HepG2 (cell line): ENCODE results near the gene NDOR1. TPM values are rescaled to one million over a fixed set of nuclear protein-coding genes. Genes with fewer than 3 reads are reported as not detected.
A peak's percentile ranks its signal among the peaks of the same experiment; 100 is the strongest.

ENCODE experiments used
- CREB1 ChIP-seq, 2 experiments: fragments of 450-650 bp in 1 of 2; IDR thresholded peaks; 2 replicates each; pipeline ENCODE4 v1.6.1; 2016 to 2017; ENCODE audit warnings: control low read depth in 1 of 2, mild to moderate bottlenecking in 1 of 2, missing compliant biosample characterization in 1 of 2, missing genetic modification characterization in 1 of 2
- ELF4 ChIP-seq: sonication (generic); formaldehyde crosslinking; IDR thresholded peaks from 2 replicates; pipeline ENCODE4 v1.5.0; 2020; ENCODE audit warnings: missing genetic modification reagents, mild to moderate bottlenecking, moderate library complexity, borderline replicate concordance
- HINFP ChIP-seq: sonication (generic); formaldehyde crosslinking; IDR thresholded peaks from 2 replicates; pipeline ENCODE4 v1.4.0; 2020; ENCODE audit warnings: low read depth, mild to moderate bottlenecking, missing genetic modification reagents
- HNF4A ChIP-seq: sonication (generic); formaldehyde crosslinking; IDR thresholded peaks from 2 replicates; pipeline ENCODE4 v1.4.0; 2020; ENCODE audit warnings: missing genetic modification reagents
- IKZF1 ChIP-seq: fragments of 450-650 bp; IDR thresholded peaks from 2 replicates; pipeline ENCODE4 v1.7.1; 2016
- IRF2 ChIP-seq: IDR thresholded peaks from 2 replicates; pipeline ENCODE4 v1.6.1; 2018; ENCODE audit warnings: missing genetic modification reagents, missing compliant biosample characterization
- KDM5A ChIP-seq: fragments of 200-600 bp; sonication (generic); IDR thresholded peaks from 2 replicates; pipeline ENCODE4 v1.7.0; 2018; ENCODE audit warnings: antibody characterized with exemption, mild to moderate bottlenecking, low read length, borderline replicate concordance
- MEIS1 ChIP-seq: sonication (generic); formaldehyde crosslinking; IDR thresholded peaks from 2 replicates; pipeline ENCODE4 v1.9.0; 2021; ENCODE audit warnings: mild to moderate bottlenecking, missing genetic modification reagents, moderate library complexity, borderline replicate concordance
- MZF1 ChIP-seq: sonication (generic); formaldehyde crosslinking; IDR thresholded peaks from 2 replicates; pipeline ENCODE4 v1.8.1; 2023; ENCODE audit warnings: mild to moderate bottlenecking, missing genetic modification reagents, borderline replicate concordance
- PCBP1 ChIP-seq: fragments of 200-400 bp; formaldehyde crosslinking; IDR thresholded peaks from 2 replicates; pipeline ENCODE4 v1.6.1; 2017; ENCODE audit warnings: mild to moderate bottlenecking, low read depth, low read length, borderline replicate concordance
- PHF8 ChIP-seq: sonication (generic); formaldehyde crosslinking; IDR thresholded peaks from 2 replicates; pipeline ENCODE4 v1.5.0; 2020; ENCODE audit warnings: missing genetic modification reagents
- POLR2G ChIP-seq: fragments of 200-400 bp; formaldehyde crosslinking; IDR thresholded peaks from 2 replicates; pipeline ENCODE4 v1.6.1; 2018; ENCODE audit warnings: mild to moderate bottlenecking, low read depth, low read length, moderate library complexity
- SSRP1 ChIP-seq: IDR thresholded peaks from 2 replicates; pipeline ENCODE4 v1.6.1; 2016; ENCODE audit warnings: control low read depth
- ZNF180 ChIP-seq: sonication (generic); formaldehyde crosslinking; IDR thresholded peaks from 2 replicates; pipeline ENCODE4 v1.4.0; 2020; ENCODE audit warnings: low read depth, missing genetic modification reagents, borderline replicate concordance
- ZNF207 ChIP-seq: fragments of 450-650 bp; IDR thresholded peaks from 2 replicates; pipeline ENCODE4 v1.6.1; 2016; ENCODE audit warnings: antibody characterized with exemption, borderline replicate concordance
- ZNF430 ChIP-seq: sonication (generic); formaldehyde crosslinking; IDR thresholded peaks from 2 replicates; pipeline ENCODE4 v1.9.0; 2021; ENCODE audit warnings: mild to moderate bottlenecking, missing genetic modification reagents
- ZNF460 ChIP-seq: sonication (generic); formaldehyde crosslinking; IDR thresholded peaks from 2 replicates; pipeline ENCODE4 v1.5.1; 2020; ENCODE audit warnings: missing genetic modification reagents, mild to moderate bottlenecking, borderline replicate concordance
- ZNF552 ChIP-seq: sonication (generic); formaldehyde crosslinking; IDR thresholded peaks from 2 replicates; pipeline ENCODE4 v1.9.0; 2022; ENCODE audit warnings: missing genetic modification reagents, mild to moderate bottlenecking, borderline replicate concordance
- ZNF589 ChIP-seq: sonication (generic); formaldehyde crosslinking; conservative IDR thresholded peaks from 2 replicates; pipeline ENCODE4 v1.8.0; 2022; ENCODE audit warnings: mild to moderate bottlenecking, moderate library complexity, missing genetic modification reagents
- ZNF678 ChIP-seq: sonication (generic); formaldehyde crosslinking; IDR thresholded peaks from 2 replicates; pipeline ENCODE4 v1.4.0; 2020; ENCODE audit warnings: mild to moderate bottlenecking, missing genetic modification reagents
- ZNF761 ChIP-seq: sonication (generic); formaldehyde crosslinking; conservative IDR thresholded peaks from 2 replicates; pipeline ENCODE4 v1.4.0; 2020; ENCODE audit warnings: mild to moderate bottlenecking, missing genetic modification reagents
- ZNF775 ChIP-seq: sonication (generic); formaldehyde crosslinking; IDR thresholded peaks from 2 replicates; pipeline ENCODE4 v1.4.0; 2020; ENCODE audit warnings: missing genetic modification reagents, mild to moderate bottlenecking, moderate library complexity, borderline replicate concordance
- ZNF816 ChIP-seq: sonication (generic); formaldehyde crosslinking; IDR thresholded peaks from 2 replicates; pipeline ENCODE4 v1.8.0; 2022; ENCODE audit warnings: missing genetic modification reagents, mild to moderate bottlenecking, borderline replicate concordance
- ZSCAN22 ChIP-seq: sonication (generic); formaldehyde crosslinking; IDR thresholded peaks from 2 replicates; pipeline ENCODE4 v1.4.0; 2020; ENCODE audit warnings: mild to moderate bottlenecking, missing genetic modification reagents
- polyA plus RNA-seq, 8 experiments: library from polyadenylated mRNA; depleted of rRNA in 3 of 8; stranded (reverse) in 7 of 8; unstranded in 1 of 8; fragments of >200 nt; fragmentation: Illumina TruSeq in 4 of 8; extraction: Trizol in 4 of 8; gene quantifications; 2 replicates each; pipeline versions ENCODE4 v1.2.1 to v1.2.3, GENCODE V29; 2011 to 2016; ENCODE audit warnings: low read depth in 4 of 8, missing spikeins in 1 of 8, mixed read lengths in 1 of 8; ENCODE audit not compliant: insufficient read depth in 1 of 8
- total RNA-seq, 5 experiments: library from RNA; depleted of rRNA; stranded (reverse); fragments of >200 nt; fragmentation: Illumina TruSeq; extraction: Trizol; gene quantifications; 2 replicates each; pipeline ENCODE4 v1.2.3, GENCODE V29; 2016; ENCODE audit warnings: low read depth in 1 of 5
- TF ChIP-seq, protein P1 (sequence below): IDR thresholded peaks from 2 replicates; pipeline ENCODE4 v1.6.1; 2012; ENCODE audit warnings: low read length, improper control_type of control experiment

Gene NDOR1
- total and polyA plus RNA-seq, 2 of the 13 experiments (the other 11 are each of a cell fraction or from before 2014, with no cell fraction given), result 3.6 to 8.7 TPM

DNA sequence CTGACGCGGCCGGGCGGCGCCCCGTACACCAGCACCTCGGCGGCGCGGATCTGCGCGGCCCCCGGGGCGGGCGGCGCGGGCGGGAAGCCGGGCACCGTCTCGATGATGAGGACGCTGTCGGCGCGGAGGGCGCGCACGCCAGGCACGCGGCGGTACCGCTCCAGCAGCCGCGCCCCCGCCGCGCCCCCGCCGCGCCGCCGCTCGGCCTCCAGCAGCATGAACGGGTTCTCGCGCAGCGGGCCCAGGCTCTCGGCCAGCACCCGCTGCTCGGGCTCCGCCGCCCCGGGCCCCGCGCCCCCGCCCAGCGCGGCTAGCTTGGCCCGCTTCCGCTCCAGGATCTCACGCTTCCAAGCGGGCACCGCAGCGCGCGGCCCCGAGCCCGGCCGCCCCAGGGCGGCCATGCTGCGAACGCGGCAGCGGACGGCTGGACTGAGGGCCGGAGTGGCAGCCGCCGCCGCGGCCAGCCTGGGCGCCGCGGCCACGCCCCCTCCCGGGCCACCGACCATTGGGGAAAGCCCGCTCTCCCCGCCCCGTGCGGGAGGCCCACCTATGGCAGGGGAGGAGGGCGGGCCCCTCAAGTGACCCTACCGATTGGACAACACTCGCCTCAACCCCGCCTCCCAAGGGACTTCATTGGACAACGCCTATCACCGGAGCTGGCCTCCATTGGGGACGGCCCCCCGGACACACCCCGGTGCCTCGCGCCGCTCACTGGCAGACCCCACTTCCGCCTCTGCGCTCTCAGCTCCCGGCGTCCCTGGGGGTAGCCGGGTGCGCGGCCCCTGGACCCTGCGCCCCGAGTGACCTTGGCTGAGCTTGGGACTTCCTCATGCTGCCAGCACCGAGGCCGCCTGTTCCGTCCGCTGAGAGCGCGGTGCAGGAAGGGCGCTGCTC lies 4.9 kb upstream of the NDOR1 start, which contains the start of gene TPRN (continued):
- TF ChIP-seq IRF2 (CRISPR knock-in tag) (peak; percentile 93), SSRP1 (CRISPR knock-in tag) (no peak), HINFP (CRISPR knock-in tag) (0 out of 2 replicates have a peak, but pooled peaks have one; percentile 18), POLR2G (peak; percentile 91), ZNF761 (CRISPR knock-in tag) (0 out of 2 replicates have a peak, but pooled peaks have one; percentile 30), CREB1 (IDR thresholded peaks at IDR 0.05) (peak; percentile 56; the same call in 1 of the 2 replicates), CREB1 (CRISPR knock-in tag; IDR thresholded peaks at IDR 0.05) (peak; percentile 75), IKZF1 (no peak), PHF8 (CRISPR knock-in tag) (peak; percentile 86), MEIS1 (CRISPR knock-in tag) (no peak), ZNF430 (CRISPR knock-in tag) (peak; percentile 80; the same call in 1 of the 2 replicates), PCBP1 (peak; percentile 73; the same call in 1 of the 2 replicates), ZNF816 (CRISPR knock-in tag) (no peak), HNF4A (CRISPR knock-in tag) (peak; percentile 96), ZNF589 (CRISPR knock-in tag) (peak; percentile 67; the same call in 1 of the 2 replicates), ZNF552 (CRISPR knock-in tag) (no peak), ZSCAN22 (CRISPR knock-in tag) (no peak), ZNF207 (no peak), MZF1 (CRISPR knock-in tag) (no peak; the same call in 1 of the 2 replicates), ZNF678 (CRISPR knock-in tag) (no peak), KDM5A (peak; percentile 51; the same call in 1 of the 2 replicates), ELF4 (peak; percentile 89; the same call in 1 of the 2 replicates), ZNF775 (CRISPR knock-in tag) (no peak), ZNF180 (CRISPR knock-in tag) (no peak), ZNF460 (CRISPR knock-in tag) (no peak)
- TF ChIP-seq, protein P1, sequence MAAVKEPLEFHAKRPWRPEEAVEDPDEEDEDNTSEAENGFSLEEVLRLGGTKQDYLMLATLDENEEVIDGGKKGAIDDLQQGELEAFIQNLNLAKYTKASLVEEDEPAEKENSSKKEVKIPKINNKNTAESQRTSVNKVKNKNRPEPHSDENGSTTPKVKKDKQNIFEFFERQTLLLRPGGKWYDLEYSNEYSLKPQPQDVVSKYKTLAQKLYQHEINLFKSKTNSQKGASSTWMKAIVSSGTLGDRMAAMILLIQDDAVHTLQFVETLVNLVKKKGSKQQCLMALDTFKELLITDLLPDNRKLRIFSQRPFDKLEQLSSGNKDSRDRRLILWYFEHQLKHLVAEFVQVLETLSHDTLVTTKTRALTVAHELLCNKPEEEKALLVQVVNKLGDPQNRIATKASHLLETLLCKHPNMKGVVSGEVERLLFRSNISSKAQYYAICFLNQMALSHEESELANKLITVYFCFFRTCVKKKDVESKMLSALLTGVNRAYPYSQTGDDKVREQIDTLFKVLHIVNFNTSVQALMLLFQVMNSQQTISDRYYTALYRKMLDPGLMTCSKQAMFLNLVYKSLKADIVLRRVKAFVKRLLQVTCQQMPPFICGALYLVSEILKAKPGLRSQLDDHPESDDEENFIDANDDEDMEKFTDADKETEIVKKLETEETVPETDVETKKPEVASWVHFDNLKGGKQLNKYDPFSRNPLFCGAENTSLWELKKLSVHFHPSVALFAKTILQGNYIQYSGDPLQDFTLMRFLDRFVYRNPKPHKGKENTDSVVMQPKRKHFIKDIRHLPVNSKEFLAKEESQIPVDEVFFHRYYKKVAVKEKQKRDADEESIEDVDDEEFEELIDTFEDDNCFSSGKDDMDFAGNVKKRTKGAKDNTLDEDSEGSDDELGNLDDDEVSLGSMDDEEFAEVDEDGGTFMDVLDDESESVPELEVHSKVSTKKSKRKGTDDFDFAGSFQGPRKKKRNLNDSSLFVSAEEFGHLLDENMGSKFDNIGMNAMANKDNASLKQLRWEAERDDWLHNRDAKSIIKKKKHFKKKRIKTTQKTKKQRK, result peak; percentile 15; the same call in 1 of the 2 replicates
